ENCODE results near the gene FMN2.

GRCh38 chr1:240500647-240501046, 409.0 kb downstream of the FMN2 start:
- TF ChIP-seq CTCF (IDR thresholded peaks at IDR 0.05): no peak
- TF ChIP-seq ZFX (IDR thresholded peaks at IDR 0.05; ENCODE audit: borderline replicate concordance): no peak
